HepG2 (cell line): Measurements from ENCODE around the gene CTNNAL1. TPM values are rescaled to one million over a fixed set of nuclear protein-coding genes. Genes with fewer than 3 reads are reported as not detected.

Source experiments
- CREB1 ChIP-seq, 2 experiments: fragments of 450-650 bp in 1 of 2; IDR thresholded peaks; 2 replicates each; pipeline ENCODE4 v1.6.1; 2016 to 2017; ENCODE audit warnings: control low read depth in 1 of 2, mild to moderate bottlenecking in 1 of 2, missing compliant biosample characterization in 1 of 2, missing genetic modification characterization in 1 of 2
- MAF1 ChIP-seq: sonication (generic); formaldehyde crosslinking; IDR thresholded peaks from 2 replicates; pipeline ENCODE4 v1.5.0; 2020; ENCODE audit warnings: missing genetic modification reagents, borderline replicate concordance
- NR2F6 ChIP-seq, 2 experiments: IDR thresholded peaks; 2 replicates each; pipeline ENCODE4 v1.6.1; 2016; ENCODE audit warnings: antibody characterized with exemption in 1 of 2, mild to moderate bottlenecking in 1 of 2
- TCF7 ChIP-seq: sonication (generic); IDR thresholded peaks from 2 replicates; pipeline ENCODE4 v1.6.1; 2016; ENCODE audit warnings: antibody characterized with exemption, low read depth
- U2AF2 ChIP-seq: fragments of 200-400 bp; formaldehyde crosslinking; IDR thresholded peaks from 2 replicates; pipeline ENCODE4 v1.6.1; 2017; ENCODE audit warnings: low read depth, mild to moderate bottlenecking, low read length
- ZNF362 ChIP-seq: sonication (generic); formaldehyde crosslinking; IDR thresholded peaks from 2 replicates; pipeline ENCODE4 v1.4.0; 2020; ENCODE audit warnings: missing genetic modification reagents, mild to moderate bottlenecking, borderline replicate concordance
- ZNF496 ChIP-seq: sonication (generic); formaldehyde crosslinking; IDR thresholded peaks from 2 replicates; pipeline ENCODE4 v1.8.1; 2023; ENCODE audit warnings: mild to moderate bottlenecking, moderate library complexity, missing genetic modification reagents; ENCODE audit not compliant: insufficient replicate concordance
- ZNF775 ChIP-seq: sonication (generic); formaldehyde crosslinking; IDR thresholded peaks from 2 replicates; pipeline ENCODE4 v1.4.0; 2020; ENCODE audit warnings: missing genetic modification reagents, mild to moderate bottlenecking, moderate library complexity, borderline replicate concordance
- polyA plus RNA-seq, 8 experiments: library from polyadenylated mRNA; depleted of rRNA in 3 of 8; stranded (reverse) in 7 of 8; unstranded in 1 of 8; fragments of >200 nt; fragmentation: Illumina TruSeq in 4 of 8; extraction: Trizol in 4 of 8; gene quantifications; 2 replicates each; pipeline versions ENCODE4 v1.2.1 to v1.2.3, GENCODE V29; 2011 to 2016; ENCODE audit warnings: low read depth in 4 of 8, missing spikeins in 1 of 8, mixed read lengths in 1 of 8; ENCODE audit not compliant: insufficient read depth in 1 of 8
- total RNA-seq, 5 experiments: library from RNA; depleted of rRNA; stranded (reverse); fragments of >200 nt; fragmentation: Illumina TruSeq; extraction: Trizol; gene quantifications; 2 replicates each; pipeline ENCODE4 v1.2.3, GENCODE V29; 2016; ENCODE audit warnings: low read depth in 1 of 5
- TF ChIP-seq, protein P1 (sequence below): sonication (generic); formaldehyde crosslinking; IDR thresholded peaks from 2 replicates; pipeline ENCODE4 v1.4.0; 2020; ENCODE audit warnings: missing genetic modification reagents
- TF ChIP-seq, protein P2 (sequence below): sonication (generic); formaldehyde crosslinking; IDR thresholded peaks from 2 replicates; pipeline ENCODE4 v1.5.0; 2020; ENCODE audit warnings: mild to moderate bottlenecking, missing genetic modification reagents

CTNNAL1 gene
- total and polyA plus RNA-seq, 2 of the 13 experiments (the other 11 are each of a cell fraction or from before 2014, with no cell fraction given), result 32.0 to 162 TPM

DNA sequence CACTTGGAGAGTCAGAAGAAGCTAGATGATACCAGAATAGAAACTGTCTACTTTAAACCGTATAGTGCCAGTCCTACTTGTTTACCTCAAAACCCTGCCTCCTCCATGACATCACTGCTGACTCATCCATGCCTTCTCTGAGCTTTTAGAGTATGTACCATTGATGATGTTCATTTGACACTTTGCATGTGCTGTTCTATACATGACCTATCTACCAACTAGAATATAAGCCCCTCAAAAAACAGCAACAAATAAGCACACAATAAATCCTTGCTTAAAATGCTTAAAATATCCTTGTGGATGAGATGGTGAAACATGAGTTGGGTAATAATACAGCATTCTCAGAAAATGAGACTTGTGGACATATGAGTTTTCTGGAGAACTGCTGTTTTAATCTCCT is 2.6 kb downstream of the CTNNAL1 start (continued):
- TF ChIP-seq, protein P1, sequence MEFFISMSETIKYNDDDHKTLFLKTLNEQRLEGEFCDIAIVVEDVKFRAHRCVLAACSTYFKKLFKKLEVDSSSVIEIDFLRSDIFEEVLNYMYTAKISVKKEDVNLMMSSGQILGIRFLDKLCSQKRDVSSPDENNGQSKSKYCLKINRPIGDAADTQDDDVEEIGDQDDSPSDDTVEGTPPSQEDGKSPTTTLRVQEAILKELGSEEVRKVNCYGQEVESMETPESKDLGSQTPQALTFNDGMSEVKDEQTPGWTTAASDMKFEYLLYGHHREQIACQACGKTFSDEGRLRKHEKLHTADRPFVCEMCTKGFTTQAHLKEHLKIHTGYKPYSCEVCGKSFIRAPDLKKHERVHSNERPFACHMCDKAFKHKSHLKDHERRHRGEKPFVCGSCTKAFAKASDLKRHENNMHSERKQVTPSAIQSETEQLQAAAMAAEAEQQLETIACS (CRISPR knock-in tag), result no peak
- TF ChIP-seq U2AF2, result no peak
- TF ChIP-seq, protein P2, sequence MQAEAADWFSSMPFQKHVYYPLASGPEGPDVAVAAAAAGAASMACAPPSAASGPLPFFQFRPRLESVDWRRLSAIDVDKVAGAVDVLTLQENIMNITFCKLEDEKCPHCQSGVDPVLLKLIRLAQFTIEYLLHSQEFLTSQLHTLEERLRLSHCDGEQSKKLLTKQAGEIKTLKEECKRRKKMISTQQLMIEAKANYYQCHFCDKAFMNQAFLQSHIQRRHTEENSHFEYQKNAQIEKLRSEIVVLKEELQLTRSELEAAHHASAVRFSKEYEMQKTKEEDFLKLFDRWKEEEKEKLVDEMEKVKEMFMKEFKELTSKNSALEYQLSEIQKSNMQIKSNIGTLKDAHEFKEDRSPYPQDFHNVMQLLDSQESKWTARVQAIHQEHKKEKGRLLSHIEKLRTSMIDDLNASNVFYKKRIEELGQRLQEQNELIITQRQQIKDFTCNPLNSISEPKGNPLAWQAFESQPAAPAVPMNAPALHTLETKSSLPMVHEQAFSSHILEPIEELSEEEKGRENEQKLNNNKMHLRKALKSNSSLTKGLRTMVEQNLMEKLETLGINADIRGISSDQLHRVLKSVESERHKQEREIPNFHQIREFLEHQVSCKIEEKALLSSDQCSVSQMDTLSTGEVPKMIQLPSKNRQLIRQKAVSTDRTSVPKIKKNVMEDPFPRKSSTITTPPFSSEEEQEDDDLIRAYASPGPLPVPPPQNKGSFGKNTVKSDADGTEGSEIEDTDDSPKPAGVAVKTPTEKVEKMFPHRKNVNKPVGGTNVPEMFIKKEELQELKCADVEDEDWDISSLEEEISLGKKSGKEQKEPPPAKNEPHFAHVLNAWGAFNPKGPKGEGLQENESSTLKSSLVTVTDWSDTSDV (CRISPR knock-in tag), result no peak
- TF ChIP-seq CREB1 (IDR thresholded peaks at IDR 0.05), result peak; percentile 70
- TF ChIP-seq CREB1 (CRISPR knock-in tag; IDR thresholded peaks at IDR 0.05), result peak; percentile 70; the same call in 1 of the 2 replicates
- TF ChIP-seq NR2F6 (IDR thresholded peaks at IDR 0.05), result no peak
- no peak for TF ChIP-seq NR2F6 (CRISPR knock-in tag; IDR thresholded peaks at IDR 0.05)
- no peak for TF ChIP-seq TCF7
- no peak for TF ChIP-seq MAF1 (CRISPR knock-in tag)
- TF ChIP-seq ZNF362, result no peak
- no peak for TF ChIP-seq ZNF496 (CRISPR knock-in tag)
- no peak for TF ChIP-seq ZNF775 (CRISPR knock-in tag)
